K562 (cell line): ENCODE data around the gene CNOT4. TPM values are rescaled to one million over a fixed set of nuclear protein-coding genes. Genes with fewer than 3 reads are reported as not detected.

Experiments
- ATAC-seq: fragments of 200-7000 bp; cut with Tn5 transposase; 3 replicates; pipeline ENCODE4 v1.9.1; 2020; ENCODE audit warnings: moderate library complexity
- BruUV-seq: library from RNA; stranded (reverse); fragments of 400-500 nt; replicated peaks from 2 replicates; lab custom pipeline; 2021; lab: Mats Ljungman, UMichigan
- CTCF ChIA-PET: fragments of 300-600 bp; formaldehyde crosslinking; extraction: SDS; loops from one replicate; lab custom pipeline; 2021; ENCODE audit warnings: low intra/inter-chr PET ratio; lab: Yijun Ruan, JAX
- POLR2A ChIA-PET: fragments of 300-600, 350-650 bp; sonication (Branson Sonifier 250); formaldehyde crosslinking; extraction: SDS; loops from one replicate; lab custom pipeline; 2021; ENCODE audit warnings: antibody characterized with exemption, inconsistent platforms; lab: Yijun Ruan, JAX
- DNase-seq, 4 experiments: peaks; one replicate each; pipeline versions ENCODE4 v3.0.0 to v3.0.0-alpha.2; 2011 to 2018; ENCODE audit warnings: low spot score in 3 of 4, mixed read lengths in 3 of 4; ENCODE audit errors: extremely low read depth in 1 of 4
- FAIRE-seq: peaks from 2 replicates; lab custom pipeline; 2011; peaks lifted over from hg19 to GRCh38; lab: Jason Lieb, UNC
- H2AFZ ChIP-seq: 2 replicates; pipeline ENCODE4 v1.6.0; 2011; ENCODE audit warnings: low read depth, low read length, control low read depth, inconsistent platforms
- H3K27ac ChIP-seq: fragments of 200-600 bp; 3 replicates; pipeline ENCODE4 v1.8.0; 2011; ENCODE audit warnings: low read depth, mild to moderate bottlenecking, control low read depth, inconsistent platforms, low read length, moderate library complexity, mixed read lengths; ENCODE audit errors: extremely low read depth
- H3K27me3 ChIP-seq, 2 experiments: fragments of 300-600 bp in 1 of 2; 2 replicates in 1 of 2; 3 replicates in 1 of 2; pipeline versions ENCODE4 v1.6.0 to v1.8.0; 2011; ENCODE audit warnings: inconsistent platforms in 2 of 2, low read length in 2 of 2, mild to moderate bottlenecking in 1 of 2, mixed read lengths in 1 of 2, moderate library complexity in 1 of 2; ENCODE audit not compliant: control insufficient read depth in 2 of 2, insufficient read depth in 2 of 2
- H3K36me3 ChIP-seq: fragments of 300-600 bp; 3 replicates; pipeline ENCODE4 v1.8.0; 2011; ENCODE audit warnings: mild to moderate bottlenecking, low read length, inconsistent platforms; ENCODE audit not compliant: control insufficient read depth, insufficient read depth
- H3K4me1 ChIP-seq, 2 experiments: fragments of 200-600 bp in 1 of 2; replicated peaks in 1 of 2; 2 replicates in 1 of 2; 3 replicates in 1 of 2; pipeline versions ENCODE4 v1.5.1 to v1.8.0; 2011; ENCODE audit warnings: inconsistent platforms in 2 of 2, low read length in 2 of 2, mild to moderate bottlenecking in 1 of 2, mixed read lengths in 1 of 2, moderate library complexity in 1 of 2; ENCODE audit not compliant: control insufficient read depth in 2 of 2, insufficient read depth in 2 of 2
- H3K4me2 ChIP-seq: 2 replicates; pipeline ENCODE4 v1.6.1; 2011; ENCODE audit warnings: low read length, control low read depth, inconsistent platforms, mixed read lengths; ENCODE audit not compliant: insufficient read depth
- H3K4me3 ChIP-seq: fragments of 200-600 bp; sonication (generic), shearing (Covaris generic); 2 replicates; pipeline ENCODE4 v1.5.1; 2016; ENCODE audit warnings: control low read depth, inconsistent platforms
- H3K79me2 ChIP-seq: fragments of 200-600 bp; 3 replicates; pipeline ENCODE4 v1.8.0; 2011; ENCODE audit warnings: low read length, inconsistent platforms; ENCODE audit not compliant: control insufficient read depth, insufficient read depth
- H3K9ac ChIP-seq, 2 experiments: 2 replicates each; pipeline versions ENCODE4 v1.6.0 to v1.6.1; 2011; ENCODE audit warnings: low read depth in 2 of 2, low read length in 2 of 2, control low read depth in 1 of 2, inconsistent platforms in 1 of 2, mild to moderate bottlenecking in 1 of 2, mixed read lengths in 1 of 2; ENCODE audit not compliant: insufficient read depth in 1 of 2
- H3K9me1 ChIP-seq: one replicate; pipeline ENCODE4 v1.6.0; 2011; ENCODE audit warnings: inconsistent platforms, mild to moderate bottlenecking, low read length, moderate library complexity; ENCODE audit not compliant: control insufficient read depth, insufficient read depth
- H3K9me3 ChIP-seq: replicated peaks from 2 replicates; pipeline ENCODE4 v1.5.1; 2011; ENCODE audit warnings: low read depth, low read length, inconsistent platforms; ENCODE audit not compliant: control insufficient read depth, insufficient read depth
- H4K20me1 ChIP-seq: replicated peaks from 2 replicates; pipeline ENCODE4 v1.6.1; 2011; ENCODE audit warnings: low read length, inconsistent platforms, mixed read lengths; ENCODE audit not compliant: control insufficient read depth, insufficient read depth
- CBX5 ChIP-seq: IDR thresholded peaks from 2 replicates; pipeline ENCODE4 v1.6.1; 2014; ENCODE audit warnings: low read depth, borderline replicate concordance
- CEBPB ChIP-seq: fragments of 450-650 bp; IDR thresholded peaks from 2 replicates; pipeline ENCODE4 v1.6.1; 2016; ENCODE audit warnings: missing genetic modification characterization, missing compliant biosample characterization
- CEBPG ChIP-seq, 3 experiments: fragments of 200-800 bp in 1 of 3; sonication (Bioruptor generic) in 1 of 3; sonication (generic) in 1 of 3; formaldehyde crosslinking in 1 of 3; IDR thresholded peaks in 2 of 3; conservative IDR thresholded peaks in 1 of 3; 2 replicates each; pipeline versions ENCODE4 v1.6.1 to v1.8.0; 2016 to 2022; ENCODE audit warnings: missing compliant biosample characterization in 2 of 3, missing genetic modification characterization in 2 of 3, mild to moderate bottlenecking in 1 of 3, missing genetic modification reagents in 1 of 3
- FOSL1 ChIP-seq: fragments of 200-800 bp; sonication (Bioruptor generic); conservative IDR thresholded peaks from 2 replicates; pipeline ENCODE4 v1.6.1; 2016; ENCODE audit warnings: missing genetic modification characterization, missing compliant biosample characterization
- FOXA3 ChIP-seq, 2 experiments: fragments of 450-650 bp in 1 of 2; sonication (generic) in 1 of 2; formaldehyde crosslinking; IDR thresholded peaks in 1 of 2; conservative IDR thresholded peaks in 1 of 2; 2 replicates each; pipeline versions ENCODE4 v1.4.0 to v1.8.0; 2020 to 2022; ENCODE audit warnings: mild to moderate bottlenecking in 2 of 2, missing genetic modification reagents in 1 of 2
- HMG20B ChIP-seq: fragments of 250-450 bp; sonication (Bioruptor Pico); IDR thresholded peaks from 2 replicates; pipeline ENCODE4 v1.5.0; 2021; ENCODE audit warnings: mild to moderate bottlenecking
- JUND ChIP-seq, 2 experiments: IDR thresholded peaks; 2 replicates in 1 of 2; 3 replicates in 1 of 2; pipeline ENCODE4 v1.6.1; 2011; ENCODE audit warnings: borderline replicate concordance in 2 of 2, low read depth in 2 of 2, low read length in 2 of 2, improper control_type of control experiment in 1 of 2, missing biosample characterization in 1 of 2, missing genetic modification characterization in 1 of 2, missing genetic modification reagents in 1 of 2
- MCM5 ChIP-seq: fragments of 450-650 bp; IDR thresholded peaks from 2 replicates; pipeline ENCODE4 v1.6.1; 2016; ENCODE audit warnings: low read depth
- MCM7 ChIP-seq, 2 experiments: fragments of 450-650 bp; IDR thresholded peaks; 2 replicates each; pipeline ENCODE4 v1.6.1; 2016 to 2018
- MTA2 ChIP-seq: fragments of 450-650 bp; IDR thresholded peaks from 2 replicates; pipeline ENCODE4 v1.6.1; 2016; ENCODE audit warnings: low read depth
- NCOA4 ChIP-seq: fragments of 450-650 bp; IDR thresholded peaks from 2 replicates; pipeline ENCODE4 v1.6.1; 2018; ENCODE audit warnings: mild to moderate bottlenecking; ENCODE audit not compliant: partially characterized antibody
- NFIC ChIP-seq: fragments of 450-650 bp; IDR thresholded peaks from 2 replicates; pipeline ENCODE4 v1.6.1; 2017; ENCODE audit warnings: mild to moderate bottlenecking, inconsistent platforms
- POLR3A ChIP-seq: IDR thresholded peaks from 2 replicates; pipeline ENCODE4 v1.6.1; 2011; ENCODE audit warnings: borderline replicate concordance, mild to moderate bottlenecking, moderate library complexity; ENCODE audit not compliant: insufficient read length, insufficient read depth; ENCODE audit errors: extremely low read depth
- RBM25 ChIP-seq: fragments of 200-400 bp; formaldehyde crosslinking; IDR thresholded peaks from 2 replicates; pipeline ENCODE4 v1.6.1; 2018; ENCODE audit warnings: low read length, low read depth, moderate library complexity; ENCODE audit not compliant: severe bottlenecking
- SPI1 ChIP-seq: IDR thresholded peaks from 2 replicates; pipeline ENCODE4 v1.6.1; 2011; ENCODE audit warnings: low read depth, low read length, control low read depth, borderline replicate concordance
- TARDBP ChIP-seq: fragments of 450-650 bp; IDR thresholded peaks from 2 replicates; pipeline ENCODE4 v1.6.1; 2016
- YBX1 ChIP-seq: fragments of 450-650 bp; IDR thresholded peaks from 2 replicates; pipeline ENCODE4 v1.7.1; 2016; ENCODE audit warnings: mild to moderate bottlenecking
- ZBTB8A ChIP-seq: fragments of 450-650 bp; IDR thresholded peaks from 2 replicates; pipeline ENCODE4 v1.6.1; 2018; ENCODE audit warnings: mild to moderate bottlenecking, moderate library complexity; ENCODE audit not compliant: partially characterized antibody
- ZNF133 ChIP-seq: fragments of 250-450 bp; sonication (Bioruptor Pico); IDR thresholded peaks from 2 replicates; pipeline ENCODE4 v1.4.0; 2020; ENCODE audit warnings: mild to moderate bottlenecking
- ZNF583 ChIP-seq: fragments of 250-450 bp; sonication (Bioruptor Pico); IDR thresholded peaks from 2 replicates; pipeline ENCODE4 v1.4.0; 2020
- ZNF830 ChIP-seq: fragments of 250-450 bp; sonication (Bioruptor Pico); IDR thresholded peaks from 2 replicates; pipeline ENCODE4 v1.5.0; 2021; ENCODE audit warnings: mild to moderate bottlenecking
- WGBS: fragments of 100-300 bp; shearing (Covaris generic); methylation state at CpG from one replicate; pipeline ENCODE4 v1.1.6; 2016; ENCODE audit warnings: low coverage, mixed read lengths; ENCODE audit not compliant: insufficient coverage; ENCODE audit errors: missing lambda C conversion rate; 5-methylcytosine and 5-hydroxymethylcytosine counted together
- in situ Hi-C: fragments of 300-500 bp; cut with MboI; formaldehyde crosslinking; loops from 4 replicates; pipeline ENCODE4 v1.15.0; 2018; ENCODE audit warnings: inconsistent platforms, mixed read lengths
- intact Hi-C: fragments of 100-400 bp; cut with micrococcal nuclease; formaldehyde crosslinking; loops from 2 replicates; pipeline ENCODE4 v1.14.2; 2022
- polyA plus RNA-seq, 8 experiments: library from polyadenylated mRNA; depleted of rRNA in 4 of 8; stranded (reverse) in 5 of 8; unstranded in 3 of 8; fragments of >200 nt; fragmentation: Nextera tagmentation in 2 of 8; fragmentation: Illumina TruSeq in 1 of 8; extraction: Ambion mirVana in 2 of 8; extraction: Trizol in 1 of 8; gene quantifications; 2 replicates each; pipeline versions ENCODE4 v1.2.1 to v1.2.3, GENCODE V29; 2011 to 2014; ENCODE audit warnings: inconsistent platforms in 1 of 8, missing spikeins in 1 of 8
- total RNA-seq, 7 experiments: library from RNA; depleted of rRNA in 6 of 7; stranded (reverse); fragments of >200 nt in 6 of 7; fragmentation: Illumina TruSeq in 2 of 7; extraction: Trizol in 2 of 7; gene quantifications; 2 replicates each; pipeline versions ENCODE4 v1.2.1 to v1.2.3, GENCODE V29; 2011 to 2021; ENCODE audit warnings: low replicate concordance in 1 of 7
- TF ChIP-seq, protein P1 (sequence below): fragments of 450-650 bp; IDR thresholded peaks from one replicate; pipeline ENCODE4 v1.6.1; 2018; ENCODE audit warnings: mild to moderate bottlenecking, moderate library complexity; ENCODE audit not compliant: partially characterized antibody
- TF ChIP-seq, protein P2 (sequence below): sonication (generic); formaldehyde crosslinking; IDR thresholded peaks from 2 replicates; pipeline ENCODE4 v1.8.1; 2023; ENCODE audit warnings: mild to moderate bottlenecking, missing genetic modification reagents

CNOT4 gene
- total and polyA plus RNA-seq, 9 of the 15 experiments (the other 6 are each of a cell fraction or from before 2014, with no cell fraction given), result 8.6 to 24.1 (median 15.4) TPM

DNA sequence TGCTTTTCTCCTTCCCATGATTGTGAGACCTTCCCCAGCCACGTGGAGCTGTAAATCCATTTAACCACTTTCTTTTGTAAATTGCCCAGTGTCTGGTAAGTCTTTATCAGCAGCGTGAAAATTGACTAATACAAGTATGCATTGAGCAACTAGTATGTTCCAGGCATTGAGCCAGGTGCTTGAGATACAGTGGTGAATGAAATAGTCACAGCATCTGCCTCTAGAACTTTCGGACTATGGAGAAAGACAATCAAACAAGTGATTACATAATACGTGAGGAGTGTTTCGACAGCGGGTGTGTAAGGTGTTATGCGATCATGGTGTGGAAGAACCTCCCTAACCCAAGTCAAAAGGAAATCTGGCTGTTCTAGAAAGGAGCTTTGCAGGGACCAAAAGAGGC lies 26.2 kb upstream of the CNOT4 start:
- Histone ChIP-seq H3K27me3 (peaks cover 3 to 8% of the 10 kb centered on the region in 2 experiments; a peak in 3 of 5 replicates), H3K4me3 (no peak overlapping the region), H3K9me1 (no peaks in the 10 kb centered on the region), H3K27ac (no peak overlapping the region), H3K9me3 (0 out of 2 replicates have a peak, but pooled peaks cover 2% of the 10 kb centered on the region), H3K9ac (no peak overlapping the region), H3K79me2 (no peaks in the 10 kb centered on the region), H3K4me2 (no peak overlapping the region), H3K4me1 (no peaks in the 10 kb centered on the region; a peak in 3 of 5 replicates), H2AFZ (no peak overlapping the region), H4K20me1 (no peaks in the 10 kb centered on the region; the same call in 1 of the 2 replicates), H3K36me3 (no peaks in the 10 kb centered on the region)
- DNase-seq (no peak), ATAC-seq (0 out of 3 replicates have a peak, but pooled peaks have one; percentile 25), FAIRE-seq (no peak)
- WGBS, result 56% methylated on average over 7 of the region's 7 CpGs
- no TSS peak for BruUV-seq
- intact Hi-C loops, result no loop called here
- ChIA-PET POLR2A (interaction anchor here (3.1 kb wide), 1 partner anchor 13 kb away, joined by 9 read pairs; no protein-coding TSS in a partner anchor), CTCF (no interaction called here)
- in situ Hi-C loops, result no loop called here
- TF ChIP-seq NCOA4, result no peak
- TF ChIP-seq FOSL1 (tag), result no peak
- TF ChIP-seq MCM7 (IDR thresholded peaks at IDR 0.05), result no peak
- no peak for TF ChIP-seq MCM5
- no peak for TF ChIP-seq POLR3A
- no peak for TF ChIP-seq JUND (IDR thresholded peaks at IDR 0.05; ENCODE audit: borderline replicate concordance, low read depth, low read length)
- no peak for TF ChIP-seq JUND (tag; IDR thresholded peaks at IDR 0.05; ENCODE audit: borderline replicate concordance, low read depth, low read length)
- TF ChIP-seq HMG20B (CRISPR knock-in tag), result no peak
- TF ChIP-seq ZBTB8A, result no peak
- no peak for TF ChIP-seq TARDBP
- TF ChIP-seq NFIC, result 0 out of 2 replicates have a peak, but pooled peaks have one; percentile 8
- peak; percentile 90 for TF ChIP-seq CEBPB (tag)
- TF ChIP-seq, protein P1, sequence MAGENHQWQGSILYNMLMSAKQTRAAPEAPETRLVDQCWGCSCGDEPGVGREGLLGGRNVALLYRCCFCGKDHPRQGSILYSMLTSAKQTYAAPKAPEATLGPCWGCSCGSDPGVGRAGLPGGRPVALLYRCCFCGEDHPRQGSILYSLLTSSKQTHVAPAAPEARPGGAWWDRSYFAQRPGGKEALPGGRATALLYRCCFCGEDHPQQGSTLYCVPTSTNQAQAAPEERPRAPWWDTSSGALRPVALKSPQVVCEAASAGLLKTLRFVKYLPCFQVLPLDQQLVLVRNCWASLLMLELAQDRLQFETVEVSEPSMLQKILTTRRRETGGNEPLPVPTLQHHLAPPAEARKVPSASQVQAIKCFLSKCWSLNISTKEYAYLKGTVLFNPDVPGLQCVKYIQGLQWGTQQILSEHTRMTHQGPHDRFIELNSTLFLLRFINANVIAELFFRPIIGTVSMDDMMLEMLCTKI, result no peak
- TF ChIP-seq SPI1, result no peak
- no peak for TF ChIP-seq YBX1
- TF ChIP-seq ZNF830 (CRISPR knock-in tag), result no peak
- TF ChIP-seq CEBPG (CRISPR knock-in tag; IDR thresholded peaks at IDR 0.05), result 0 out of 2 replicates have a peak, but pooled peaks have one; percentile 26
- peak; percentile 64 to 65 for TF ChIP-seq CEBPG (tag; conservative IDR thresholded peaks at IDR 0.05 in 1 of 2, IDR thresholded peaks at IDR 0.05 in 1 of 2)
- TF ChIP-seq ZNF583, result no peak
- TF ChIP-seq MTA2, result no peak
- TF ChIP-seq FOXA3 (CRISPR knock-in tag; conservative IDR thresholded peaks at IDR 0.05 in 1 of 2, IDR thresholded peaks at IDR 0.05 in 1 of 2), result no peak; a peak in 1 of 4 replicates
- TF ChIP-seq, protein P2, sequence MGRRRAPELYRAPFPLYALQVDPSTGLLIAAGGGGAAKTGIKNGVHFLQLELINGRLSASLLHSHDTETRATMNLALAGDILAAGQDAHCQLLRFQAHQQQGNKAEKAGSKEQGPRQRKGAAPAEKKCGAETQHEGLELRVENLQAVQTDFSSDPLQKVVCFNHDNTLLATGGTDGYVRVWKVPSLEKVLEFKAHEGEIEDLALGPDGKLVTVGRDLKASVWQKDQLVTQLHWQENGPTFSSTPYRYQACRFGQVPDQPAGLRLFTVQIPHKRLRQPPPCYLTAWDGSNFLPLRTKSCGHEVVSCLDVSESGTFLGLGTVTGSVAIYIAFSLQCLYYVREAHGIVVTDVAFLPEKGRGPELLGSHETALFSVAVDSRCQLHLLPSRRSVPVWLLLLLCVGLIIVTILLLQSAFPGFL (CRISPR knock-in tag), result no peak
- no peak for TF ChIP-seq ZNF133 (CRISPR knock-in tag)
- peak; percentile 34 for TF ChIP-seq RBM25
- no peak for TF ChIP-seq CBX5
